ENCODE results near the gene CATSPERZ.

GRCh38 chr11:64351136-64351631, 51.0 kb downstream of the CATSPERZ start:
- TF ChIP-seq POLR2AphosphoS5 (IDR thresholded peaks at IDR 0.05): no peak
- no peak for TF ChIP-seq CTCF (IDR thresholded peaks at IDR 0.05)
